Astrocyte of the spinal cord (primary cell): ENCODE data around the gene SLC38A2.

ENCODE experiments used
- DNase-seq: peaks from one replicate; pipeline ENCODE4 v3.0.0; 2011; ENCODE audit warnings: low read depth, low spot score
- H3K4me3 ChIP-seq: 2 replicates; pipeline ENCODE4 v1.5.1; 2011; ENCODE audit warnings: low read depth, mild to moderate bottlenecking, low read length, moderate library complexity
- in situ Hi-C: cut with HindIII; loops from 2 replicates; pipeline ENCODE4 v1.10.0; 2017; ENCODE audit warnings: low sequenced_read_pairs
- TF ChIP-seq, protein P1 (sequence below): IDR thresholded peaks from 2 replicates; pipeline ENCODE4 v1.5.1; 2012; ENCODE audit warnings: low read depth, mild to moderate bottlenecking, low read length, inconsistent platforms

The SLC38A2 gene

DNA sequence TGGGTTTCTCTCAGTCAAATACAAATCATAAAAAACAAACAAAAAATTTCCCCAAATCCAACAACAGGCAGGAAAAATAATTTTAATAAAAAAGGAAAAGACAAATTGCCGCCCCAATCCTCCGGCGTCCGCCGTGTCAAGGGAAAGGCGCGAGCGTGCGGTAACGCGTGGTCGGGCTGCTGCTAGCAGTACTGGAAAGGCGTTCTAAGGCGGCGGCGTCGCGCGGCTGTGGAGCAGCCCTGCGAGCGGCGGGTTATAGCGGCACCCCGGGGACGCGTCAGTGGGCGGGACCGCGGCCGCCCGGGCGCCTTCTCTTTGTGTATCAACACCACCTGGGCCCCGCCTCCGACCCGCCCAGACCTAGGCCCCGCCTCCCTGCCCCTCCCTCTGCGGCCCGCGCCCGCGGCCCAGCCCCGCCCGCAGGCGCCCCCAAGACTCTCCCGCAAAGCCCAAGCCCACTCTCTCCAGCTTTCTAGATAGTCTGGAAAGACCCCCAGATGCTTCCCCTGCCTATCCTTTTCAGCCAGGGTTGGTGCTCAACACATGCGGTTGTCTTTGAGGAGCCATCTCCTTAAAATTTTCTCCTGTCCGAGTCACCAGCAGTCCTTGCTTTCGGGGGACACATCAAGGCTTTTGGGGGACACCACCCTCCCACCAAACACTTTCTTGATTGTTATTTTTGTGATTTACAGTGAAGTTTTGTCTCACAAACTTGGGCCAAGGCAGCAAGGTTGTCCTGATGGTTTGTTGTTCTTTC is at the start of gene SLC38A2:
SLC38A2 (minus strand) TSS at position 230 of the 757 bp plus-strand sequence. CDS start 1,480 bp downstream, outside the sequence.
- TF ChIP-seq, protein P1, sequence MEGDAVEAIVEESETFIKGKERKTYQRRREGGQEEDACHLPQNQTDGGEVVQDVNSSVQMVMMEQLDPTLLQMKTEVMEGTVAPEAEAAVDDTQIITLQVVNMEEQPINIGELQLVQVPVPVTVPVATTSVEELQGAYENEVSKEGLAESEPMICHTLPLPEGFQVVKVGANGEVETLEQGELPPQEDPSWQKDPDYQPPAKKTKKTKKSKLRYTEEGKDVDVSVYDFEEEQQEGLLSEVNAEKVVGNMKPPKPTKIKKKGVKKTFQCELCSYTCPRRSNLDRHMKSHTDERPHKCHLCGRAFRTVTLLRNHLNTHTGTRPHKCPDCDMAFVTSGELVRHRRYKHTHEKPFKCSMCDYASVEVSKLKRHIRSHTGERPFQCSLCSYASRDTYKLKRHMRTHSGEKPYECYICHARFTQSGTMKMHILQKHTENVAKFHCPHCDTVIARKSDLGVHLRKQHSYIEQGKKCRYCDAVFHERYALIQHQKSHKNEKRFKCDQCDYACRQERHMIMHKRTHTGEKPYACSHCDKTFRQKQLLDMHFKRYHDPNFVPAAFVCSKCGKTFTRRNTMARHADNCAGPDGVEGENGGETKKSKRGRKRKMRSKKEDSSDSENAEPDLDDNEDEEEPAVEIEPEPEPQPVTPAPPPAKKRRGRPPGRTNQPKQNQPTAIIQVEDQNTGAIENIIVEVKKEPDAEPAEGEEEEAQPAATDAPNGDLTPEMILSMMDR = no peak
- peak; percentile 95 for DNase-seq

DNA sequence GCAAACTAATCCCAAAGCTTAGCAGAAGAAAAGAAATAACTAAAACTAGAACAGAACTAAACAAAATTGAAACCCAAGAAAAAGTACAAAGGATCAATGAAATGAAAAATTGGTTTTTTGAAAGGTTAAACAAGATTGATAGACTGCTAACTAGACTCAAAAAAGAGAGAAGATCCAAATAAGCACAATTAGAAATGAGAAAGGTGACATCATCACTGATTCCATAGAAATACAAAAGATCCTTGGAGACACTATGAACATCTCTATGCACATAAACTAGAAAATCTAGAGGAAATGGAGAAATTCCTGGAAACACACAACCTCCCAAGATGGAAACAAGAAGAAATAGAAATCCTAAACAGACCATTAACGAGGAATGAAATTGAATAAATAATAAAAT is 47.1 kb upstream of the SLC38A2 start:
- no peak overlapping the region for H3K4me3 ChIP-seq
- TF ChIP-seq, protein P1 = no peak
- no peak for DNase-seq
- in situ Hi-C loops = no loop called here

More for the DNA sequence above, at the start of gene SLC38A2:
- peak within 1 kb of the TSS; percentile 79 for H3K4me3 ChIP-seq
- in situ Hi-C loops = no loop called here

DNA sequence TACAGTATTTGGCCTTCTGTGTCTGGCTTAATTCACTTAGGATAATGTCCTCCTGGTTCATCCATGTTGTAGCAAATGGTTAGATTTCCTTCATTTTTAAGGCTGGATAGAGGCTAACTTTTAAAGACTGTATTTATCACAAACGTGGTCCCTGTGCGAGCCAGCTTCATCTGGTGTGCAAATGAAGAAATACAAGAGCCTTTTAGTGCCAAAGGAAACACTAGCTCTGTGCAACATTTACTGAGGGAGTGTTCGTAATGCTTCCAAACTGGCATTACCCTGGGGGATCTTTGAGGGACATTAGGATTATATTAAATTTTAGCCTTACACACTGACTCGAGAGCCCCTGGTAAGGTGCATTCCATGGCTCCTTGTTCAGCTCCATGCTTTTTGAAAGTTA is 43.0 kb upstream of the SLC38A2 start:
- DNase-seq = no peak
- no peak overlapping the region for H3K4me3 ChIP-seq
- in situ Hi-C loops = no loop called here
- TF ChIP-seq, protein P1 = no peak

DNA sequence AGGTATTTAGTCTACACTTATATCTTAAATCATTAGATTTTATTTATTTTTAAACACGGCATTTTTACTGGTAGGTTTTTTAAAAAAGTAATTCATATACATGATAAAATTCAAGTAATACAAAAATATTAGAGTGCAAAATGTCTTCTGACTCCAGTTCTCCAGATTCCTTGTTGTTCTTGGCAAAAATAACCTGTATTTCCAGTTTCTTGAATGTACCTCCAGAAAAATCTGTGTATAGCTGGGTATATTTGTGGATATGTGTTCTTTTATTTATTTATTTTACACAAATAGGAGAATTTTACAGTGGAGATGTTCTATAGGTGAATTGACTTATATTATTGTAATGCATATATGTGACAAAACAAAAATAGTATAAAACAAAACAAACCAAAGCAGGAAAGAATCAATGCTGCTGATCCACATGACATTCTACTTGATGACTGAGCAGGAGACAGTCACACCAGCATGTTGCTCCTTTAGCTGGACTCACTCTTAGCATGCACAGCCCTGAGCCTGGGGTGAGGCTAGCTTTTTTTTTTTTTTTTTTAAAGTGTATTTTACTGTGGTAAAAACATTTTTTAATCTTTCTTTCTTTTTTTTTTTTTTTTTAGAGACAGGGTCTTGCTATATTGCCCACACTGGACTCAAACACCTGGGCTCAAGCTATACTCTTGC is 42.2 kb upstream of the SLC38A2 start:
- in situ Hi-C loops = no loop called here
- H3K4me3 ChIP-seq = no peak overlapping the region
- no peak for DNase-seq
- TF ChIP-seq, protein P1 = no peak

DNA sequence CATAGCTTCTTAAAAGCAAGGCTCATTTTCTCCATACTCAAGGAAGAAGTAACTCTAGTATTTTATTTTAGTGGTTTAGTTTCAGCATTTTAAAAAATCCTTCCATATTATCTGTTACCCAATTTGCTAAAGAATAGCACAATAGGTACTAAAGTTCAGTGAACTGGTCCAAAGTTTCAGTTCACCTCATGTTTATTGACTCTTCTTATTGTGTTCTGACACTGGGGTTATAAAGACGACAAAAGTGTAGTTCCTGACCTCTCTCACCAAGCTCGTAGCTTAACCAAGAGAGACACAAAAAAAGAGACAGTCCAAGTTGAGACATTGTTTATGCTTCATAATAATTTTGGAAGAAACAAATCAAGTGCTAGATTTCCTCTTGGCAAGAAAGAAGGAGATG is 40.8 kb upstream of the SLC38A2 start:
- TF ChIP-seq, protein P1 = no peak
- in situ Hi-C loops = no loop called here
- H3K4me3 ChIP-seq = no peak overlapping the region
- DNase-seq = no peak

DNA sequence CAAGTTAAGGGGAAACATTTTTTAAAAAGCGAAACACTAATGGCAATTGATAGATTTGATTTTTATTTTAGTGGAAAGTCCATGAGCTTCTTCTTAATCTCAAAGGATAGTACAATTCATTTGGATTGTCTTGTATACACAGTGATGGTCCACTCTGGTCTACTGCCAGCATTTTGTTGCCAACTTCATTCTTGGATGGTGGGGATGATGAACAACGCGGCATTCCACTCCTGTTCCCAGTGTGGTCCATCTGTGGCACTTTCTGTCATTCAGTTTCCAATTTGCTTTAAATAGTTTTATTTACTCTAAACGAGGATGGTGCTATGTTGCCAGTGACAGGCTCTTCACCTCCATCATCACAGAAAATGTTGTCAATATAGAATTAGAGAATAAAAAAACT is 40.3 kb upstream of the SLC38A2 start:
- TF ChIP-seq, protein P1 = no peak
- in situ Hi-C loops = no loop called here
- no peak for DNase-seq
- no peak overlapping the region for H3K4me3 ChIP-seq
